IMR-90 (cell line): ENCODE results near the gene ANKMY1. TPM values are rescaled to one million over a fixed set of nuclear protein-coding genes. Genes with fewer than 3 reads are reported as not detected.

ENCODE experiments used
- ATAC-seq: fragments of 200-7000 bp; cut with Tn5 transposase; 2 replicates; pipeline ENCODE4 v1.9.1; 2020; ENCODE audit warnings: low read depth, mild to moderate bottlenecking, moderate library complexity
- BruUV-seq: library from RNA; stranded (reverse); fragments of 400-500 nt; replicated peaks from 2 replicates; lab custom pipeline; 2021; lab: Mats Ljungman, UMichigan
- CTCF ChIA-PET: fragments of 300-600 bp; formaldehyde crosslinking; extraction: SDS; loops from one replicate; lab custom pipeline; 2021; ENCODE audit warnings: antibody characterized with exemption; lab: Yijun Ruan, JAX
- POLR2A ChIA-PET: fragments of 300-600 bp; sonication (Branson Sonifier 250); formaldehyde crosslinking; loops from one replicate; lab custom pipeline; 2022; ENCODE audit warnings: antibody characterized with exemption; ENCODE audit not compliant: unreplicated experiment; lab: Charles Lee
- DNase-seq: peaks from one replicate; pipeline ENCODE4 v3.0.0; 2013
- H2AFZ ChIP-seq: replicated peaks from 2 replicates; pipeline ENCODE3; 2013; ENCODE audit warnings: low read length, mild to moderate bottlenecking; ENCODE audit not compliant: poor library complexity
- H2AK5ac ChIP-seq: 2 replicates; pipeline ENCODE4 v1.6.1; 2013; ENCODE audit warnings: low read depth, low read length, inconsistent platforms
- H2AK9ac ChIP-seq: replicated peaks from 2 replicates; pipeline ENCODE3; 2013; ENCODE audit warnings: mild to moderate bottlenecking, low read depth, low read length, moderate library complexity; ENCODE audit not compliant: poor library complexity
- H2BK120ac ChIP-seq: 2 replicates; pipeline ENCODE4 v1.6.1; 2013; ENCODE audit warnings: low read depth, low read length, inconsistent platforms
- H2BK15ac ChIP-seq: 3 replicates; pipeline ENCODE4 v1.6.1; 2013; ENCODE audit warnings: low read depth, low read length, inconsistent platforms
- H2BK20ac ChIP-seq: 2 replicates; pipeline ENCODE4 v1.6.1; 2013; ENCODE audit warnings: low read depth, mild to moderate bottlenecking, inconsistent platforms, low read length, moderate library complexity
- H2BK5ac ChIP-seq: 2 replicates; pipeline ENCODE4 v1.6.1; 2013; ENCODE audit warnings: mild to moderate bottlenecking, low read depth, low read length, inconsistent platforms; ENCODE audit not compliant: poor library complexity, severe bottlenecking
- H3K14ac ChIP-seq: replicated peaks from 2 replicates; pipeline ENCODE4 v1.6.1; 2013; ENCODE audit warnings: low read depth, low read length, inconsistent platforms
- H3K18ac ChIP-seq: 2 replicates; pipeline ENCODE4 v1.6.1; 2013; ENCODE audit warnings: low read depth, low read length, control low read depth
- H3K23ac ChIP-seq: 2 replicates; pipeline ENCODE4 v1.6.1; 2013; ENCODE audit warnings: low read depth, low read length, inconsistent platforms
- H3K27ac ChIP-seq: 2 replicates; pipeline ENCODE4 v1.5.1; 2013; ENCODE audit warnings: mild to moderate bottlenecking, control low read depth, low read length; ENCODE audit not compliant: insufficient read depth
- H3K27me3 ChIP-seq: 2 replicates; pipeline ENCODE4 v1.6.1; 2013; ENCODE audit warnings: low read length; ENCODE audit not compliant: control insufficient read depth, insufficient read depth
- H3K36me3 ChIP-seq: 2 replicates; pipeline ENCODE4 v1.6.1; 2013; ENCODE audit warnings: low read length, mixed read lengths; ENCODE audit not compliant: control insufficient read depth, insufficient read depth
- H3K4ac ChIP-seq: 2 replicates; pipeline ENCODE4 v1.6.1; 2013; ENCODE audit warnings: low read depth, low read length, inconsistent platforms
- H3K4me1 ChIP-seq: 2 replicates; pipeline ENCODE4 v1.6.1; 2013; ENCODE audit warnings: low read length, mixed read lengths; ENCODE audit not compliant: control insufficient read depth, insufficient read depth
- H3K4me2 ChIP-seq: 2 replicates; pipeline ENCODE4 v1.6.1; 2013; ENCODE audit warnings: low read depth, mild to moderate bottlenecking, control low read depth, low read length, moderate library complexity
- H3K4me3 ChIP-seq: 2 replicates; pipeline ENCODE4 v1.5.1; 2013; ENCODE audit warnings: low read depth, mild to moderate bottlenecking, control low read depth, low read length, moderate library complexity; ENCODE audit not compliant: insufficient read depth
- H3K56ac ChIP-seq: 2 replicates; pipeline ENCODE4 v1.6.1; 2013; ENCODE audit warnings: low read length, inconsistent platforms; ENCODE audit not compliant: insufficient read depth; ENCODE audit errors: extremely low read depth
- H3K79me1 ChIP-seq, 2 experiments: 2 replicates each; pipeline ENCODE4 v1.6.1; 2013; ENCODE audit warnings: low read length in 2 of 2, inconsistent platforms in 1 of 2, low read depth in 1 of 2
- H3K9ac ChIP-seq: 2 replicates; pipeline ENCODE4 v1.6.1; 2013; ENCODE audit warnings: low read depth, low read length, control low read depth
- H3K9me1 ChIP-seq: 2 replicates; pipeline ENCODE4 v1.6.1; 2013; ENCODE audit warnings: low read length, inconsistent platforms; ENCODE audit not compliant: insufficient read depth
- H3K9me3 ChIP-seq: 2 replicates; pipeline ENCODE4 v1.6.1; 2013; ENCODE audit warnings: low read length; ENCODE audit not compliant: control insufficient read depth, insufficient read depth
- H4K20me1 ChIP-seq: 2 replicates; pipeline ENCODE4 v1.6.1; 2013; ENCODE audit warnings: low read length, inconsistent platforms; ENCODE audit not compliant: insufficient read depth
- H4K5ac ChIP-seq: 2 replicates; pipeline ENCODE4 v1.6.1; 2013; ENCODE audit warnings: mild to moderate bottlenecking, low read depth, low read length, control low read depth
- H4K8ac ChIP-seq, 2 experiments: 2 replicates each; pipeline ENCODE4 v1.6.1; 2013; ENCODE audit warnings: low read depth in 2 of 2, low read length in 2 of 2, control low read depth in 1 of 2, inconsistent platforms in 1 of 2
- H4K91ac ChIP-seq: 2 replicates; pipeline ENCODE4 v1.6.1; 2013; ENCODE audit warnings: low read depth, low read length, inconsistent platforms; ENCODE audit not compliant: insufficient read depth
- BHLHE40 ChIP-seq: fragments of 150-350 bp; IDR thresholded peaks from 2 replicates; pipeline ENCODE4 v1.6.1; 2016; ENCODE audit warnings: mild to moderate bottlenecking, low read depth, low read length
- CEBPB ChIP-seq: IDR thresholded peaks from 2 replicates; pipeline ENCODE4 v1.6.1; 2012; ENCODE audit warnings: low read depth, low read length, improper control_type of control experiment
- CHD1 ChIP-seq: IDR thresholded peaks from 2 replicates; pipeline ENCODE4 v1.6.1; 2012; ENCODE audit warnings: low read depth, low read length, improper control_type of control experiment
- FOS ChIP-seq: fragments of 150-350 bp; IDR thresholded peaks from 2 replicates; pipeline ENCODE4 v1.6.1; 2016; ENCODE audit warnings: low read depth, low read length
- MAFK ChIP-seq: IDR thresholded peaks from 2 replicates; pipeline ENCODE4 v1.6.1; 2012; ENCODE audit warnings: low read depth, low read length, improper control_type of control experiment
- MAZ ChIP-seq: IDR thresholded peaks from 2 replicates; pipeline ENCODE4 v1.6.1; 2012; ENCODE audit warnings: low read depth, mild to moderate bottlenecking, low read length, improper control_type of control experiment, moderate library complexity, borderline replicate concordance
- MXI1 ChIP-seq: IDR thresholded peaks from 2 replicates; pipeline ENCODE4 v1.6.1; 2012; ENCODE audit warnings: low read depth, mild to moderate bottlenecking, low read length, moderate library complexity, borderline replicate concordance
- NFE2L2 ChIP-seq: fragments of 150-350 bp; IDR thresholded peaks from 2 replicates; pipeline ENCODE4 v1.6.1; 2016; ENCODE audit warnings: low read depth, mild to moderate bottlenecking, low read length
- POLR2A ChIP-seq: IDR thresholded peaks from 2 replicates; pipeline ENCODE4 v1.6.1; 2012; ENCODE audit warnings: mild to moderate bottlenecking, low read depth, low read length
- RAD21 ChIP-seq: IDR thresholded peaks from 2 replicates; pipeline ENCODE4 v1.6.1; 2012; ENCODE audit warnings: low read length, improper control_type of control experiment
- RCOR1 ChIP-seq: IDR thresholded peaks from 2 replicates; pipeline ENCODE4 v1.6.1; 2012; ENCODE audit warnings: mild to moderate bottlenecking, low read length, improper control_type of control experiment; ENCODE audit not compliant: insufficient replicate concordance
- RFX5 ChIP-seq: IDR thresholded peaks from 2 replicates; pipeline ENCODE4 v1.8.0; 2012; ENCODE audit warnings: low read depth, mild to moderate bottlenecking, low read length, moderate library complexity
- SMC3 ChIP-seq: fragments of 150-350 bp; IDR thresholded peaks from 2 replicates; pipeline ENCODE4 v1.6.1; 2016; ENCODE audit warnings: low read depth, mild to moderate bottlenecking, antibody characterized with exemption, low read length, moderate library complexity
- WGBS, 2 experiments: methylation state at CpG; one replicate each; pipeline versions ENCODE4 v1.1.5 to v1.1.7; 2013; ENCODE audit warnings: missing lambda C conversion rate in 2 of 2; ENCODE audit not compliant: insufficient read length in 1 of 2; ENCODE audit errors: extremely low coverage in 2 of 2; 5-methylcytosine and 5-hydroxymethylcytosine counted together
- dilution Hi-C: fragments of 300-500 bp; cut with HindIII; formaldehyde crosslinking; loops from one replicate; pipeline ENCODE4 v1.14.3; 2018; ENCODE audit warnings: low sequenced_read_pairs; ENCODE audit not compliant: unreplicated experiment
- in situ Hi-C: fragments of 300-500 bp; cut with MboI; formaldehyde crosslinking; loops from 3 replicates; pipeline ENCODE4 v1.14.3; 2019; ENCODE audit warnings: low sequenced_read_pairs, inconsistent platforms, mixed read lengths
- intact Hi-C: fragments of 100-400 bp; cut with micrococcal nuclease; formaldehyde crosslinking; loops from 2 replicates; pipeline ENCODE4 v1.10.0; 2022
- polyA plus RNA-seq, 3 experiments: library from polyadenylated mRNA; depleted of rRNA; stranded (reverse); fragments of >200 nt; gene quantifications; 2 replicates each; pipeline ENCODE4 v1.2.3, GENCODE V29; 2012; ENCODE audit warnings: low replicate concordance in 1 of 3
- total RNA-seq: library from RNA; depleted of rRNA; stranded (reverse); fragments of >200 nt; gene quantifications from 2 replicates; pipeline ENCODE4 v1.2.3, GENCODE V29; 2012
- TF ChIP-seq, protein P1 (sequence below): fragments of 150-350 bp; IDR thresholded peaks from 2 replicates; pipeline ENCODE4 v1.6.1; 2017; ENCODE audit warnings: mild to moderate bottlenecking, antibody characterized with exemption, low read length, low read depth
- TF ChIP-seq, protein P2 (sequence below): conservative IDR thresholded peaks from 2 replicates; pipeline ENCODE4 v1.5.1; 2012; ENCODE audit warnings: mild to moderate bottlenecking, low read depth, low read length, improper control_type of control experiment
- TF ChIP-seq, protein P3 (sequence below): fragments of 150-350 bp; IDR thresholded peaks from 2 replicates; pipeline ENCODE4 v1.6.1; 2016; ENCODE audit warnings: low read depth, mild to moderate bottlenecking, low read length, moderate library complexity, borderline replicate concordance

The ANKMY1 gene
- total and polyA plus RNA-seq, 2 of the 4 experiments (the other 2 are of a cell fraction), result 2.9 to 5.5 TPM

DNA sequence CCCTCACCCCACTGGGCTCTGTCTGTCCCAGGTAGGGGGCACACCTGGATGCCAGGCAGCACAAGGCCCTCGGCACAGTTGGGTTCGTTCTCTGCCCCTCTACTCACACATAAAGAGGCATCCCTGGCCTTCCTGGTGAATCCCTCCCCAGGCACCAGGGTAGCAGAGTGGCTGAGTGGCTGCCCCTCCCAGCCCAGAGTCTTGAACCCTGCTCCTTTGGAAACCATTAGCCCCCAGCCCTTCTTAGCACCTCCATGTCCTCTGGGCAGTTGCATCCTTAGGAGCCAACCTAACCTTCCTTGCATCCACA, 120.3 kb downstream of the ANKMY1 start:
- Histone ChIP-seq H3K4me2 (peak overlapping the region; percentile 97), H2AK5ac (peak overlapping the region; percentile 74; the same call in 1 of the 2 replicates), H2AK9ac (peak overlapping the region; percentile 96), H4K91ac (no peak overlapping the region), H3K56ac (no peak overlapping the region), H3K18ac (no peak overlapping the region), H3K4me1 (peaks cover 30% of the 10 kb centered on the region), H2BK15ac (no peak overlapping the region), H3K27ac (no peak overlapping the region), H3K9me1 (peaks cover 16% of the 10 kb centered on the region), H2BK20ac (no peak overlapping the region), H3K4ac (no peak overlapping the region), H4K5ac (no peak overlapping the region), H3K14ac (peak overlapping the region; percentile 4; the same call in 1 of the 2 replicates), H3K4me3 (peak overlapping the region; percentile 13), H2BK5ac (no peak overlapping the region), H4K8ac (peak overlapping the region; percentile 0 to 21; a peak in 1 of 4 replicates), H3K36me3 (peaks cover 8% of the 10 kb centered on the region; the same call in 1 of the 2 replicates), H3K23ac (0 out of 2 replicates have a peak overlapping the region, but pooled peaks have one; percentile 90), H3K79me1 (peaks cover 2 to 72% of the 10 kb centered on the region in 2 experiments; a peak in 3 of 4 replicates), H3K27me3 (no peaks in the 10 kb centered on the region), H3K9ac (peak overlapping the region; percentile 11; the same call in 1 of the 2 replicates), H4K20me1 (peaks cover 59% of the 10 kb centered on the region), H2AFZ (no peak overlapping the region), H3K9me3 (no peaks in the 10 kb centered on the region), H2BK120ac (no peak overlapping the region)
- DNase-seq, result no peak
- dilution Hi-C loops (no loop called here), intact Hi-C loops (loop anchor here (5.0 kb wide), 1 partner anchor 375 kb away; no protein-coding TSS in a partner anchor), in situ Hi-C loops (loop anchor here (5.0 kb wide), 1 partner anchor 205 kb away; no protein-coding TSS in a partner anchor)
- TF ChIP-seq RAD21 (no peak), NFE2L2 (no peak), MXI1 (no peak), CHD1 (no peak), RCOR1 (no peak), POLR2A (no peak), BHLHE40 (no peak), MAZ (no peak), RFX5 (no peak), FOS (no peak), CEBPB (no peak), MAFK (no peak), SMC3 (no peak)
- TF ChIP-seq, protein P1, sequence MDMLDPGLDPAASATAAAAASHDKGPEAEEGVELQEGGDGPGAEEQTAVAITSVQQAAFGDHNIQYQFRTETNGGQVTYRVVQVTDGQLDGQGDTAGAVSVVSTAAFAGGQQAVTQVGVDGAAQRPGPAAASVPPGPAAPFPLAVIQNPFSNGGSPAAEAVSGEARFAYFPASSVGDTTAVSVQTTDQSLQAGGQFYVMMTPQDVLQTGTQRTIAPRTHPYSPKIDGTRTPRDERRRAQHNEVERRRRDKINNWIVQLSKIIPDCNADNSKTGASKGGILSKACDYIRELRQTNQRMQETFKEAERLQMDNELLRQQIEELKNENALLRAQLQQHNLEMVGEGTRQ, result no peak
- TF ChIP-seq, protein P2, sequence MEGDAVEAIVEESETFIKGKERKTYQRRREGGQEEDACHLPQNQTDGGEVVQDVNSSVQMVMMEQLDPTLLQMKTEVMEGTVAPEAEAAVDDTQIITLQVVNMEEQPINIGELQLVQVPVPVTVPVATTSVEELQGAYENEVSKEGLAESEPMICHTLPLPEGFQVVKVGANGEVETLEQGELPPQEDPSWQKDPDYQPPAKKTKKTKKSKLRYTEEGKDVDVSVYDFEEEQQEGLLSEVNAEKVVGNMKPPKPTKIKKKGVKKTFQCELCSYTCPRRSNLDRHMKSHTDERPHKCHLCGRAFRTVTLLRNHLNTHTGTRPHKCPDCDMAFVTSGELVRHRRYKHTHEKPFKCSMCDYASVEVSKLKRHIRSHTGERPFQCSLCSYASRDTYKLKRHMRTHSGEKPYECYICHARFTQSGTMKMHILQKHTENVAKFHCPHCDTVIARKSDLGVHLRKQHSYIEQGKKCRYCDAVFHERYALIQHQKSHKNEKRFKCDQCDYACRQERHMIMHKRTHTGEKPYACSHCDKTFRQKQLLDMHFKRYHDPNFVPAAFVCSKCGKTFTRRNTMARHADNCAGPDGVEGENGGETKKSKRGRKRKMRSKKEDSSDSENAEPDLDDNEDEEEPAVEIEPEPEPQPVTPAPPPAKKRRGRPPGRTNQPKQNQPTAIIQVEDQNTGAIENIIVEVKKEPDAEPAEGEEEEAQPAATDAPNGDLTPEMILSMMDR, result no peak
- TF ChIP-seq, protein P3, sequence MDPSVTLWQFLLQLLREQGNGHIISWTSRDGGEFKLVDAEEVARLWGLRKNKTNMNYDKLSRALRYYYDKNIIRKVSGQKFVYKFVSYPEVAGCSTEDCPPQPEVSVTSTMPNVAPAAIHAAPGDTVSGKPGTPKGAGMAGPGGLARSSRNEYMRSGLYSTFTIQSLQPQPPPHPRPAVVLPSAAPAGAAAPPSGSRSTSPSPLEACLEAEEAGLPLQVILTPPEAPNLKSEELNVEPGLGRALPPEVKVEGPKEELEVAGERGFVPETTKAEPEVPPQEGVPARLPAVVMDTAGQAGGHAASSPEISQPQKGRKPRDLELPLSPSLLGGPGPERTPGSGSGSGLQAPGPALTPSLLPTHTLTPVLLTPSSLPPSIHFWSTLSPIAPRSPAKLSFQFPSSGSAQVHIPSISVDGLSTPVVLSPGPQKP, result no peak
- ATAC-seq, result no peak
- no CpG with 5 or more reads among the region's 2 CpGs for WGBS, 2 experiments
- BruUV-seq, result no TSS peak
- POLR2A ChIA-PET, result no interaction called here
- CTCF ChIA-PET, result no interaction called here
